GM11168 (cell line): ENCODE measurements around the gene CHRNB4.
"Not testable (repeated sequence)": the region's sequence is repeated elsewhere in the genome, so short reads cannot be mapped to it uniquely, and the experiment has no call there.

Source experiments
- in situ Hi-C: fragments of 300-500 bp; cut with MboI; formaldehyde crosslinking; loops from one replicate; pipeline ENCODE4 v1.12.0; 2022; ENCODE audit warnings: low sequenced_read_pairs; ENCODE audit not compliant: unreplicated experiment

The CHRNB4 gene

GRCh38 chr15:78641102-78641748, at the start of gene CHRNB4:
Gene CHRNB4, minus strand, starts transcription at chr15:78641210. Its CDS starts 77 bp downstream, at chr15:78641133.
- in situ Hi-C loops = no loop called here

DNA sequence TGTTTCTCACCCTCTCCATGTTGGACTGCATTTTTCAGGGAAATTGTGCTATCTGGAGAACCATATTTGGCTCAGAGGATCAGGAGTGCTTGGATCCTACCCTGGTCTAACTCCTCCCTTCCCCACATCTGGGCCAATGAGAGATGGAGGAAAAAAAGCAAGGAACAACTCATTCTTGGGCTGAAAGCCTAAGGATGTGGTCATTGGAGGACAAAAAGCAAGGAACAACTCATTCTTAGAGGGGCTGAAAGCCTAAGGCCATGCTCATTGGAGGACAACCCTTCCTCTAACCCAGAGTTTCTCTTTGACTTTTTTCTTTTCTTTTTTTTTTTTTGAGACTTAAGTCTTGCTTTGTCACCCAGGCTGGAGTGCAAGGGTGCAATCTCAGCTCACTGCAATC, 48.6 kb upstream of the CHRNB4 start:
- in situ Hi-C loops = no loop called here

DNA sequence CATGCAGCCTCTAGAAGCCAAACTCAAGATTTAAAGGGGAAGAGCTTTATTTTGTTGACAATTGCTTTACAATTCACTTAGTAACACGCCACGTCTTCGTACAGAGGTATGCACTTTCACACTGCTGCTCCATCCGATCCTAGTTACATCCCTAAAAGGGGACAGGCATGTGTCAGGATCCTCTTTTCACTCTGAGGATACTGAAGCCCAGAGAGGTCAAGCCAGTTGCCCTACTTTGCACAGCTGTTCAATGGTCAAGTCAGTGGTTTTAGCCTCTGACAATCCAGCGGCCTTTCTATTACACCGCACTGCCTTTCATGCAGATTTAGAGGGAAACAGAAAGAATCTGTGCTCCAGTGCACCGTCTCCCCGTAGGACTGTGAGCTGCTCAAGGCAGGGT, 44.9 kb upstream of the CHRNB4 start:
- in situ Hi-C loops = no loop called here

DNA sequence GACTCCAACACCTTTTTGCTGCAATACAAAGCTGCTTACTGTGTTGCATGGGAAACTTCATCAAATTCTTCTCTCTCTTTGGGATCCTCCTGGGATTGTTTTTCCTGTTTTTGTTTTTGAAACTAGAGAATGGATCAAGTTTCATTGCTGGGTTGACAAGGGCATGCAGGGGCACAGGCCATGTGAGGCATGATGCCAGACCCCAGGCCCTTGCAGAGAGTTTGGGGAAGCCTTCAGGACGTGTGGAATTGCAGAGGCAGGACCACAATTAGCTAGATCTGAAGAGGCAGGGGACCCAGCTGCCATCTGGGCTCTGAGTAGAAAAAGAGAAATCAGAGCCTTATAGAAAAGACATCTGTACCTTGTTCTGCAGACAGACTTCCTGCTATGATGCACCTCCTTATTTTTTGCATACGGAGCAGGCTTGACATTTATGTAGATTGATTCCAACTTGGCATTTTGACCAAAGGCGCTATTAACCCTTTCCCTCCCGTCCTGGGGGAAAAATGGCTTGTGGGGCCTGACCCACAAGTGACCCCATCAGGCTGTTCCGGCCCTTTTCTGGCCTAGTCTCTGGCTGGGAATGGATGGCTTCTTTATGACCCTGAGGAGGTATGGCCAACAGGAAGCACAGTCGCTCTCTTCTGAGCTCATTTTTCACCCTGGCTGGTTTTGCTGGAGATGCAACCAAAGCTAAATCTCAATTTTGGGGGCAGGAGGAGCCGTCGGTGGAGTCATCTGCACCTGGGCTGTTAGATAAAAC, 44.3 kb upstream of the CHRNB4 start:
- in situ Hi-C loops = no loop called here

DNA sequence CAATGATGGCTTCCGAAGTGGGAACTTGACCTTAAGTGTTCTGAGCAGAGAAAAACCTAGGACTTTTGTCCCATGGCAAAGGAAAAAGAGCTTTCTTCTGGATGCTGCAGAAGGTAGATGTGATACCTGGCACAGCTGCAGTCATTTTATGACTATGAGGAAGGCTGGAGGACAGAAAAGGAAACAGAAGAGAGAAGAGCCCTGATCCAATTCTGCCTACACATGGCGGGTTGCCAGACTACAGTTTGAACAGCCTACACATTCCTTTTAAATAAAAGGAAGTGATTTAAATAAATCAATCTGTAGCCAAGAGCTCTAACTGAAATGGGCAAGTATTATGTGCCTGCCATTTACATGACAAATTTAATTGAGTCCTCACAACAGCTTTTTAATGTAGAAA, 43.6 kb upstream of the CHRNB4 start:
- in situ Hi-C loops = no loop called here

DNA sequence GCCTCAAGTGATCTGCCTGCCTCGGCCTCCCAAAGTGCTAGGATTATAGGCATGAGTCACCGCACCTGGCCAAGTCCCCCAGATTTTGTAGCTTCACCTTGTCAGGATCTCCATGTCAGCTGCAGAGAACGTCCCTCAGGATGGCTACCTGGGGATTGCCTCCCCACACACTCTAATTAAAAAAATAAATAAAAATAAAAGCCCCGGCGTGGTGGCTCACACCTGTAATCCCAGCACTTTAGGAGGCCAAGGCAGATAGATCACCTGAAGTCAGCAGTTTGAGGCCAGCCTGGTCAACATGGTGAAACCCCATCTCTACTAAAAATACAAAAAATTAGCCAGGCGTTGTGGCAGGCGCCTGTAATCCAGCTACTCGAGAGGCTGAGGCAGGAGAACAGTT, 42.6 kb upstream of the CHRNB4 start:
- in situ Hi-C loops = not testable (repeated sequence)

DNA sequence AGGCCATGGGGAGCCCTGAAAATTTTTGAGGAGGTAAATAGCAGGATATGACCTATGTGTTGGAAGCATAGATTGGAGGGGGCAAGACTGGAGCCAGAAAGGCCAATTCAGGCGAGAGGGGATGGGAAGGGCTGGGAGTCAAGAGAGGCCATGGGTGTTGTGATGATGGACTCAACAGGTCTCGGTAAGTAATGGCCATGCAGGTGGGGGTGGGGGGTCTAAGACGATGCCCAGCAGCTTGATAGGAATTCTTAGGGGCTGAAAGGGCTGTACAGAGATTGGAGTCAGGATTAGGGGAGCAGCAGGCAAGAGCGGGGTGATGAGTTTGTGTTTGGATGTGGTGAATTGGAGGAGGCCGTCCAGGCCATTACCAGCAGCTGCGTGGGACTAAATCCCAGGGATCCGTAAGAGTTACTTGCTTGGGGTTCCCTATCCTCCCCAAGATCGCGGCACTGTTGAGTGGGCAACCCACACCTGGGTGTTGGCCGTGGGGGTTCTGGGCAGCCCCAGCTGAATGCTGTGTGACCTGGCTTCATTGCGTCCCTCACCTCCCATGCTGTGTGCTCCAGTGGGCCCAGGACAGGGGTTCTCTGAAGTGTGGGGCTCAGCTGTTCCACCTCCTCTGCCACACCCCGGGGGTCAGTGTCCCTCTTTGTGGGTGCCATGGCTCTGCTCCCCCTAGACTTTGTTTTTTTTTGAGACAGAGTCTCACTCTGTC, 41.8 kb upstream of the CHRNB4 start:
- in situ Hi-C loops = no loop called here

DNA sequence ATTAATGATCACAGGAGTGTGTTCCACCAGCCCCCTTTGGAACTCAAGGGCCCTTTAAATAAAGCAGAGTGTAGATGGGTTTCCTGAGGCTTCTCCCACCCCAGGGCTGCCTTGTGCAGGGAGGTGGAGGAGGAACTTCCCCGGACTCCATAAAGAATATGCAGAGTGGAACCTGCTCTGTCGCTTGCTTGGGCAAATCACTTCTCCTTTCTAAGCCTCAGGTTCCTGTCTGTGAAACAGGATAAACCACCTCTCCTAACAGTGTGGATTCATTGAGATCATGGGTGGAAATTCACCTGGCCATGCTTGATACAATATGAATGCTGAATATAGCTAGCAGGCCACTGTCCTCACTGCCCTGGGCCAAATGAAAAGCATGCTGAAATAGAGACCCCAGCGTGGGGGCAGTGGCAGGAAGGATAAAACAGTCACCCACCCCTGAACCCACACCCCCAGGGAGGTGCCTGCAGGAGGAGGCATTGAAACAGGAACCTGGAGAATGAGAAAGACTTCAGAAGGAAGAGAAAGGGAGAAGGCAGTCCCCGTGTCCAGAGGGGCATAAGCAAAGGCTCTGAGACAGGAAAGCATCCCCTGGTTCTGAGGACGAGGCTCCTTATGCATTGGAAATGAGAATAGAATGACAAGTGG, 41.1 kb upstream of the CHRNB4 start:
- in situ Hi-C loops = no loop called here

- in situ Hi-C loops = no loop called here
Measured at GRCh38 chr15:78681281-78682003, 40.4 kb upstream of the CHRNB4 start.

DNA sequence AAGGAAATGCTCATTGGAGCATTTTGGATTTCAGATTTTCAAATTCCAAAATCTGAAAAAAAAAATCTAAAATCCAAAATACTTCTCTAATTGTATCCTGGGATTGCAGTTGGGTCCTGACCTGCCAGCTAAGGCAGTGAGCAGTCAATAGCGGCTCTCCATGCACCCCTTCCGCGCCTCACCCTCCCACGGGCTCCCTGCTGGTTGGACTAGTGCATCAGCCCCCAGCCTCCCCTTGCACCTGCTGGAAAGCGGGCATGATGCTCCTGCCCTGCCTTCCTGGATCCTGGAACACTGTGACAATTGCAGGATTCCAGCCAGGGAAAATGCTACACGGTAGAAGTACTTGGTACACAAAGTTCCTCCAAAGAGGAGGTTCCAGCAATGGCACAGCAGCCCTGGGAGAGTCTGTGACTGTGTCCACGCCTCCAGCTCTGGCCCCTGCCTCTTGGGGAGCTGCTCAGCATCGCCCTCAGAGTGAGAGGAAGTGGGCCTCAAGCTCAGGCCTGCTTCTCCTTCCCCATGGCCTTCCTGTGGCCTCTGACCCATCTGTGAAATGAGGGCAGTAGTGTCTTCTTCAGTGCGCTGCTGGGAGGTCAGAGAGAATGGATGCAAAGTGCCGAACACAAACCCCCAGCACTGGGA, 39.5 kb upstream of the CHRNB4 start:
- in situ Hi-C loops = no loop called here

DNA sequence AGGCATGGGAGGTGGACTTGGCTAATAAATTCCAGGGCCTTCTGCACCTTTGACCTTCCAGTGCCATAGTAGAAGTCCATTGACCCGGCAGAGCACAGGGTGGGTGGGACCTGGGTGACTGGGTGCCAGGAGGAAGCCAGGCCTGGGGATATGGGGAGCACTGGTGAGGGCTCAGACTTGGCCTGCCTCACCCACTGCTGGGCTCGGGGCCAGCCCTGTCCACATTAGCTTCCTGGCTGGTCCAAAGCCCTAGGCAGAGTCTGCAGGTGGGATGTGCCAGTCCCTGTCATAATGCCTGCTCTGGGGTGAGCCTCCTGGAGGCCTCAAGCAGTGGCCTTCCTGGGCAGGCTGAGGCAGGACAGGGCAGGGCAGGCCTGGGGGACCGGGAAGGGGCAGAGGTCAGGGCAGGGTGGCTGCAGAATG, 38.1 kb upstream of the CHRNB4 start:
- in situ Hi-C loops = no loop called here

- in situ Hi-C loops = no loop called here
Measured at GRCh38 chr15:78676424-78677110, 35.6 kb upstream of the CHRNB4 start.

DNA sequence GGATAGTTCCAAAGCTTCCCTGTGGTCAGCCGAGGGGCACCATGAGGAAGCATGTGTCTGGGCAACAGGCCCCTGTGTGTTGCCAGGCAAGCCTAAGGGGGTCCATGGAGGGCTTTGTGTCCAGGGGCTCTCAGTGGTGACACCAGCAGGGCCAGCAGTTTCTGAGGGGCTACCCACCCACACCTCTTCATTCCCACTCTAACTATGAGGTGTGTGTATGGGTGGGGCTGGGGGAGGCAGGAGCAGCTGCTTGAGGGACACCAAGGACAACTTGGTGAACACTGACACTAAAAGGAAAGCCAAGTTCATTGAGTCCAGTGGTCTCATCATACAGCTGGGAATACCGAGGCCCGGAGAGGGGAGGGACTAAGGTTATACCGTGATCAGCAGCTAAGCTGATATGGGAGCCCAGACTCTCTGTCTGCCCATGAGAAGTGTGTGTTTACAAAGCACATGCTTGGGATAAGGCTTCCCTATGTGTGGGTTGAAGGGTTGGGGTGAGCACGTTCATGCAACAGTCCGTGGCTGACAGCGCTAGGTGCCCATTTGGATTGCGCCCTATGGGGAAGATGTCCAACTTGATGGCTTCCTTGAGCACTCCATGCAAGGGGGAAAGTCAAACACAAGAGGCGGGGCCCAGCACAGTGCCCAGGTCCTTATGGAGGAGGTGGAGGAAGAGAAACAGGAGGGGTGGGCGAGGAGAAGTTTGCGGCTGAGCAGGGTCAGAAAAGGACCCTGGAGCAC, 34.8 kb upstream of the CHRNB4 start:
- in situ Hi-C loops = no loop called here

DNA sequence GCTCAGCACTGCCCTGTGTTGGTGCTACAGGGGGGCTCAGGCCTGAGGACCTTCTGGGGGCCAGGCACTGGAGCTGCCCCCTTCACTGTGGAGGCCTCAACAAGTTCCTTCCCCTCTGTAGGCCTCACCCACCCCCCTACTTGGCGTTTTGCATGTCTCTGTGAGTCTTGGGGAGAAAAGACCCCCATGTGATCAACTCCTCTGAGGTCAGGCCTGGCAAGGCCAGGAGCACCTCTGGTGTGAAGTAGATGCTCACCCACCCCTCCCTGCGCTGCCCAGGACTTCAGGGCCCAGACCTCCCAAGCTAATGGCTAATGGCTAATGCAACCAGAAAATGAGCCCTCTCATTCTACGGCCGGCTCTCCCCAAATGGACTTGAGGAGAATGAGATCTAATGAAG, 34.2 kb upstream of the CHRNB4 start:
- in situ Hi-C loops = no loop called here

DNA sequence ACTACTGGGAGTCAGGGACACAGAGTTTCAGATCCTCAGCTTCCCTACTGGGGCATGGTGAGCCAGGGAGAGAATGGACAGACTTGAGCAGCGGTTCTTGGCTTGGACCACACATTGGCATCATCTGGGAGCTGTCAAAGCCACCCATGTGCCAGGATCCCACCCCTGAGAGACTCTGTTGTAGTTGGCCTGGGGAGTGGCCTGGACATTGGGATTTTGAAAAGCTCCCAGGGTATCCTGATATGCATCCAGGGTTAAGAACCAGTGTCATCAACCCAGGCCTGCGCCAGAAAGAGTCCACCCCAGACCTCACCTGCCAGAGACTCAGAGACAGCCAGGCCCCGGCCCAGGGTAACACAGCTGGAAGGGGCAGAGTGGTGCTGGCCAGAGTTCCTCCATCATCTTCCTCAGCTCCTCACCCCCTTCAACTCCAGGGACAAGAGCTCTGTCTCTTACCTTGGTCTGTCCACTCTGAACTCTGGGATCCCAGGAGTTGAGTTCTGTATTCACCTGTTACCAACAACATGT, 33.0 kb upstream of the CHRNB4 start:
- in situ Hi-C loops = no loop called here

DNA sequence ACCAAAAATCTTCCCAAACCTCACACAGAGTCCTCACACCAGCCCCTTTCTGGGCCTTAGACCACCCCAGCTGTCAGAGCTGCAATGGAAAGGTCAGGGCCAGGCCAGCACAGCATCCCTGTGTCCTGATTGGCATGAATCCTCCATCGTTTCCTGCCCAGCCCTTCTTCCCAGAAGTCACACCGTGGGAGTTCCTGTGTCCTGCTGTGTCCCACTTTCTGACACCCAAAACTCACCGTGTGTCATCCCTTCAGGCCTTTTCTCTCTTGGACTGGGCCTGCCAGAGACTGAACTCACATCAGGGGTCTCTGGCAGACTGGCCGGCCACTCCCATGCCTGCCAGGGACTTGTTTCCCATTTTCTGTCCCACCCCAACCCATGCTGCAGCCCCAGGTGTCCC, 32.5 kb upstream of the CHRNB4 start:
- in situ Hi-C loops = no loop called here

- in situ Hi-C loops = no loop called here
Measured at GRCh38 chr15:78672285-78673014, 31.4 kb upstream of the CHRNB4 start.
